HepG2 (cell line): ENCODE measurements around the gene UBE2L6. TPM values are rescaled to one million over a fixed set of nuclear protein-coding genes. Genes with fewer than 3 reads are reported as not detected.
A peak's percentile ranks its signal among the peaks of the same experiment; 100 is the strongest.

Experiments
- ATF4 ChIP-seq, 2 experiments: fragments of 450-650 bp in 1 of 2; sonication (generic) in 1 of 2; formaldehyde crosslinking; IDR thresholded peaks; 2 replicates each; pipeline versions ENCODE4 v1.5.0 to v1.8.0; 2020 to 2022; ENCODE audit warnings: mild to moderate bottlenecking in 1 of 2, missing genetic modification reagents in 1 of 2
- ERF ChIP-seq: IDR thresholded peaks from 2 replicates; pipeline ENCODE4 v1.6.1; 2018; ENCODE audit warnings: missing biosample characterization, missing genetic modification reagents
- FIP1L1 ChIP-seq: fragments of 200-400 bp; formaldehyde crosslinking; IDR thresholded peaks from 2 replicates; pipeline ENCODE4 v1.6.1; 2018; ENCODE audit warnings: low read depth, mild to moderate bottlenecking, low read length, moderate library complexity, borderline replicate concordance; ENCODE audit not compliant: insufficient read depth
- GPN1 ChIP-seq: sonication (generic); formaldehyde crosslinking; IDR thresholded peaks from 2 replicates; pipeline ENCODE4 v1.5.1; 2020; ENCODE audit warnings: missing genetic modification reagents, borderline replicate concordance
- LCORL ChIP-seq, 2 experiments: fragments of 450-650 bp in 1 of 2; sonication (generic) in 1 of 2; formaldehyde crosslinking in 1 of 2; IDR thresholded peaks; 2 replicates each; pipeline versions ENCODE4 v1.5.0 to v1.6.1; 2017 to 2020; ENCODE audit warnings: antibody characterized with exemption in 1 of 2, missing genetic modification reagents in 1 of 2
- NFYC ChIP-seq: IDR thresholded peaks from 2 replicates; pipeline ENCODE4 v1.6.1; 2016; ENCODE audit warnings: missing genetic modification reagents, missing compliant biosample characterization
- NRL ChIP-seq: sonication (generic); formaldehyde crosslinking; IDR thresholded peaks from 2 replicates; pipeline ENCODE4 v1.5.0; 2020; ENCODE audit warnings: missing genetic modification reagents, mild to moderate bottlenecking, moderate library complexity, borderline replicate concordance
- POLR2AphosphoS5 ChIP-seq: IDR thresholded peaks from 2 replicates; pipeline ENCODE4 v1.6.1; 2012; ENCODE audit warnings: low read depth, low read length
- SMAD1 ChIP-seq: sonication (generic); formaldehyde crosslinking; IDR thresholded peaks from 2 replicates; pipeline ENCODE4 v1.4.0; 2020; ENCODE audit warnings: missing genetic modification reagents, low read depth, mild to moderate bottlenecking, borderline replicate concordance
- SMAD9 ChIP-seq: sonication (generic); formaldehyde crosslinking; IDR thresholded peaks from 2 replicates; pipeline ENCODE4 v1.5.1; 2020; ENCODE audit warnings: mild to moderate bottlenecking, missing genetic modification reagents
- SMC3 ChIP-seq: IDR thresholded peaks from 2 replicates; pipeline ENCODE4 v1.6.1; 2011; ENCODE audit warnings: low read length, improper control_type of control experiment
- SRSF1 ChIP-seq: fragments of 200-400 bp; formaldehyde crosslinking; optimal IDR thresholded peaks from 2 replicates; pipeline ENCODE3; 2017; ENCODE audit warnings: mild to moderate bottlenecking, low read depth, low read length, moderate library complexity
- SUZ12 ChIP-seq: fragments of 150-350 bp; IDR thresholded peaks from 2 replicates; pipeline ENCODE4 v1.6.1; 2014; ENCODE audit warnings: low read depth, low read length
- THAP11 ChIP-seq: IDR thresholded peaks from 2 replicates; pipeline ENCODE4 v1.6.1; 2016; ENCODE audit warnings: missing biosample characterization, missing genetic modification reagents
- ZBTB1 ChIP-seq: sonication (generic); formaldehyde crosslinking; IDR thresholded peaks from 2 replicates; pipeline ENCODE4 v1.4.0; 2020; ENCODE audit warnings: missing genetic modification reagents, borderline replicate concordance
- ZNF17 ChIP-seq: sonication (generic); formaldehyde crosslinking; IDR thresholded peaks from 2 replicates; pipeline ENCODE4 v1.5.0; 2020; ENCODE audit warnings: mild to moderate bottlenecking, missing genetic modification reagents
- ZNF557 ChIP-seq: sonication (generic); formaldehyde crosslinking; IDR thresholded peaks from 2 replicates; pipeline ENCODE4 v1.4.0; 2020; ENCODE audit warnings: missing genetic modification reagents
- ZNF777 ChIP-seq: sonication (generic); formaldehyde crosslinking; IDR thresholded peaks from 2 replicates; pipeline ENCODE4 v1.4.0; 2020; ENCODE audit warnings: missing genetic modification reagents
- ZNF841 ChIP-seq: sonication (generic); formaldehyde crosslinking; IDR thresholded peaks from 2 replicates; pipeline ENCODE4 v1.8.1; 2023; ENCODE audit warnings: missing genetic modification reagents, borderline replicate concordance
- ZNF891 ChIP-seq: sonication (generic); formaldehyde crosslinking; IDR thresholded peaks from 2 replicates; pipeline ENCODE4 v1.5.0; 2020; ENCODE audit warnings: mild to moderate bottlenecking, missing genetic modification reagents
- polyA plus RNA-seq, 8 experiments: library from polyadenylated mRNA; depleted of rRNA in 3 of 8; stranded (reverse) in 7 of 8; unstranded in 1 of 8; fragments of >200 nt; fragmentation: Illumina TruSeq in 4 of 8; extraction: Trizol in 4 of 8; gene quantifications; 2 replicates each; pipeline versions ENCODE4 v1.2.1 to v1.2.3, GENCODE V29; 2011 to 2016; ENCODE audit warnings: low read depth in 4 of 8, missing spikeins in 1 of 8, mixed read lengths in 1 of 8; ENCODE audit not compliant: insufficient read depth in 1 of 8
- total RNA-seq, 5 experiments: library from RNA; depleted of rRNA; stranded (reverse); fragments of >200 nt; fragmentation: Illumina TruSeq; extraction: Trizol; gene quantifications; 2 replicates each; pipeline ENCODE4 v1.2.3, GENCODE V29; 2016; ENCODE audit warnings: low read depth in 1 of 5
- TF ChIP-seq, protein P1 (sequence below): sonication (generic); formaldehyde crosslinking; IDR thresholded peaks from 2 replicates; pipeline ENCODE4 v1.5.1; 2020; ENCODE audit warnings: mild to moderate bottlenecking, missing genetic modification reagents
- TF ChIP-seq, protein P2 (sequence below): sonication (generic); formaldehyde crosslinking; IDR thresholded peaks from 2 replicates; pipeline ENCODE4 v1.4.0; 2020; ENCODE audit warnings: missing genetic modification reagents

Gene UBE2L6
- total and polyA plus RNA-seq, 2 of the 13 experiments (the other 11 are each of a cell fraction or from before 2014, with no cell fraction given): 30.3 to 30.4 TPM

DNA sequence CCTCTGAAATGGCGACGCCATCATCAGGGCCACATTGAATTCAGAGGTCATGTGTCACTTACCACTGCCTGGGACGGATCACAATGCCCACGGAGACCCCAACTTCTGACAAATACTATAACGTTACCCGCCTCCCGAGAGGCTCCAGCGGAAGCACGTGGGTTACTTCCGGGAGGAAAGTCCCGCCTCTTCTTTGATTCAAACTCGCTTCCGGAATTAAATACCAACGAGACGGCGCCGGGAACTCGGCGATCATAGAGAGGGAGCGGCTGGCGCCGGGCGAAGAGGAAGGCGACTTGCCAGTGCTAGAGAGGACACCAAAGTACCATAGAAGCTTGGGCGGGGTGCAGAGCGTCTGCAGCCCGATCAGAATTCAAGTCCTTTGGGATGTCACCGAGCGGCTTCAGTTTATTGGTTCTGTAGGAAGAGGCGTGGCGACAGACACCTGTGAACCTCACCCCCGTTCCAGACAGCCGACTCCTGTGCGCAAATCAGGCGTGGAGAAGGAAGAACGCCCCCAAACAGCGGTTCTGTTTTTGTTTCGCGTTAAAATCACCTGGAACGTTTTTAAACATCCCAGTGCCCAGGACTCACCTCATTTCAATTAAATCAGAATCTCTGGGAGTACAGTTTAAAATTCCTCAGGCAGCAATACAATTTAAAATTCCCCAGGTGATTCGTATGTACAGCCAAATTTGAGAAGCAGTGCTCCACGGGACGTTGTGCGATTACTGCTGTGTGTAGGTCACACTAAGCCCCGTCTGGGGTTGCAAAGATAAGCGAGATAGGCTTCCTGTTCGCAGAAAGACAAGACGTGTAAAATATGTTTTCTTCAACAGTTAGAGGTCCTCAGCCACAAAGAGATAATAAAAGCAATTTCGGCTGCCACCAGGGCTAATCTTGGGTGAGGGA lies 36.6 kb downstream of the UBE2L6 start, which contains the start of gene TIMM10 (continued):
- TF ChIP-seq, protein P1, sequence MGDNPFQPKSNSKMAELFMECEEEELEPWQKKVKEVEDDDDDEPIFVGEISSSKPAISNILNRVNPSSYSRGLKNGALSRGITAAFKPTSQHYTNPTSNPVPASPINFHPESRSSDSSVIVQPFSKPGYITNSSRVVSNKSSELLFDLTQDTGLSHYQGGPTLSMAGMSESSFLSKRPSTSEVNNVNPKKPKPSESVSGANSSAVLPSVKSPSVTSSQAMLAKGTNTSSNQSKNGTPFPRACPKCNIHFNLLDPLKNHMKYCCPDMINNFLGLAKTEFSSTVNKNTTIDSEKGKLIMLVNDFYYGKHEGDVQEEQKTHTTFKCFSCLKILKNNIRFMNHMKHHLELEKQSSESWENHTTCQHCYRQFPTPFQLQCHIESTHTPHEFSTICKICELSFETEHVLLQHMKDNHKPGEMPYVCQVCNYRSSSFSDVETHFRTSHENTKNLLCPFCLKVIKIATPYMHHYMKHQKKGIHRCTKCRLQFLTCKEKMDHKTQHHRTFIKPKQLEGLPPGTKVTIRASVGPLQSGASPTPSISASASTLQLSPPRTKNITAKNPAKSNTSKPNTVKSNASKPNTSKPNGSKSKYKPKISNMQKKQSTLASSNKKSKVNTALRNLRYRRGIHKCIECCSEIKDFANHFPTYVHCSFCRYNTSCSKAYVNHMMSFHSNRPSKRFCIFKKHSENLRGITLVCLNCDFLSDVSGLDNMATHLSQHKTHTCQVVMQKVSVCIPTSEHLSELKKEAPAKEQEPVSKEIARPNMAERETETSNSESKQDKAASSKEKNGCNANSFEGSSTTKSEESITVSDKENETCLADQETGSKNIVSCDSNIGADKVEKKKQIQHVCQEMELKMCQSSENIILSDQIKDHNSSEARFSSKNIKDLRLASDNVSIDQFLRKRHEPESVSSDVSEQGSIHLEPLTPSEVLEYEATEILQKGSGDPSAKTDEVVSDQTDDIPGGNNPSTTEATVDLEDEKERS: no peak
- TF ChIP-seq POLR2AphosphoS5 (peak; percentile 78), ZNF777 (0 out of 2 replicates have a peak, but pooled peaks have one; percentile 40), NFYC (CRISPR knock-in tag) (peak; percentile 61), SMAD1 (CRISPR knock-in tag) (no peak), LCORL (IDR thresholded peaks at IDR 0.05) (no peak), LCORL (CRISPR knock-in tag; IDR thresholded peaks at IDR 0.05) (peak; percentile 64), ATF4 (CRISPR knock-in tag; IDR thresholded peaks at IDR 0.05) (peak in 1 of 2 experiments; percentile 66; a peak in 1 of 4 replicates), NRL (no peak; the same call in 1 of the 2 replicates), ZNF17 (CRISPR knock-in tag) (0 out of 2 replicates have a peak, but pooled peaks have one; percentile 35), ZNF841 (CRISPR knock-in tag) (0 out of 2 replicates have a peak, but pooled peaks have one; percentile 14), SMC3 (0 out of 2 replicates have a peak, but pooled peaks have one; percentile 1), ZNF891 (CRISPR knock-in tag) (no peak), THAP11 (CRISPR knock-in tag) (peak; percentile 95), SRSF1 (no peak), ERF (CRISPR knock-in tag) (peak; percentile 81), GPN1 (CRISPR knock-in tag) (no peak), ZBTB1 (CRISPR knock-in tag) (no peak), SMAD9 (CRISPR knock-in tag) (no peak), FIP1L1 (no peak), ZNF557 (CRISPR knock-in tag) (0 out of 2 replicates have a peak, but pooled peaks have one; percentile 58), SUZ12 (no peak)
- TF ChIP-seq, protein P2, sequence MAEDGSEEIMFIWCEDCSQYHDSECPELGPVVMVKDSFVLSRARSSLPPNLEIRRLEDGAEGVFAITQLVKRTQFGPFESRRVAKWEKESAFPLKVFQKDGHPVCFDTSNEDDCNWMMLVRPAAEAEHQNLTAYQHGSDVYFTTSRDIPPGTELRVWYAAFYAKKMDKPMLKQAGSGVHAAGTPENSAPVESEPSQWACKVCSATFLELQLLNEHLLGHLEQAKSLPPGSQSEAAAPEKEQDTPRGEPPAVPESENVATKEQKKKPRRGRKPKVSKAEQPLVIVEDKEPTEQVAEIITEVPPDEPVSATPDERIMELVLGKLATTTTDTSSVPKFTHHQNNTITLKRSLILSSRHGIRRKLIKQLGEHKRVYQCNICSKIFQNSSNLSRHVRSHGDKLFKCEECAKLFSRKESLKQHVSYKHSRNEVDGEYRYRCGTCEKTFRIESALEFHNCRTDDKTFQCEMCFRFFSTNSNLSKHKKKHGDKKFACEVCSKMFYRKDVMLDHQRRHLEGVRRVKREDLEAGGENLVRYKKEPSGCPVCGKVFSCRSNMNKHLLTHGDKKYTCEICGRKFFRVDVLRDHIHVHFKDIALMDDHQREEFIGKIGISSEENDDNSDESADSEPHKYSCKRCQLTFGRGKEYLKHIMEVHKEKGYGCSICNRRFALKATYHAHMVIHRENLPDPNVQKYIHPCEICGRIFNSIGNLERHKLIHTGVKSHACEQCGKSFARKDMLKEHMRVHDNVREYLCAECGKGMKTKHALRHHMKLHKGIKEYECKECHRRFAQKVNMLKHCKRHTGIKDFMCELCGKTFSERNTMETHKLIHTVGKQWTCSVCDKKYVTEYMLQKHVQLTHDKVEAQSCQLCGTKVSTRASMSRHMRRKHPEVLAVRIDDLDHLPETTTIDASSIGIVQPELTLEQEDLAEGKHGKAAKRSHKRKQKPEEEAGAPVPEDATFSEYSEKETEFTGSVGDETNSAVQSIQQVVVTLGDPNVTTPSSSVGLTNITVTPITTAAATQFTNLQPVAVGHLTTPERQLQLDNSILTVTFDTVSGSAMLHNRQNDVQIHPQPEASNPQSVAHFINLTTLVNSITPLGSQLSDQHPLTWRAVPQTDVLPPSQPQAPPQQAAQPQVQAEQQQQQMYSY: peak; percentile 40; the same call in 1 of the 2 replicates
